Kidney (tissue), 14 donors: ENCODE measurements around the gene ADAMTS3. TPM values are rescaled to one million over a fixed set of nuclear protein-coding genes. Genes with fewer than 3 reads are reported as not detected.

Source experiments
- DNase-seq, 5 donors: peaks; one replicate each; pipeline ENCODE4 v3.0.0-alpha.2; 2013 to 2020
- FAIRE-seq: peaks from 2 replicates; lab custom pipeline; 2012; peaks lifted over from hg19 to GRCh38; lab: Jason Lieb, UNC
- H3K27ac ChIP-seq, 2 donors: one replicate each; pipeline ENCODE4 v1.7.0; 2013; ENCODE audit warnings: low read depth in 2 of 2, low read length in 2 of 2, inconsistent platforms in 1 of 2
- H3K27me3 ChIP-seq: one replicate; pipeline ENCODE4 v1.7.1; 2013; ENCODE audit warnings: low read length, inconsistent platforms; ENCODE audit not compliant: control insufficient read depth, insufficient read depth
- H3K36me3 ChIP-seq, 3 donors: one replicate each; pipeline versions ENCODE4 v1.7.0 to v1.7.1; 2013; ENCODE audit warnings: low read length in 3 of 3, control low read depth in 1 of 3, inconsistent platforms in 1 of 3; ENCODE audit not compliant: insufficient read depth in 3 of 3, control insufficient read depth in 2 of 3
- H3K4me1 ChIP-seq, 3 donors: one replicate each; pipeline versions ENCODE4 v1.7.0 to v1.7.1; 2013; ENCODE audit warnings: low read length in 3 of 3, inconsistent platforms in 1 of 3, low read depth in 1 of 3; ENCODE audit not compliant: control insufficient read depth in 2 of 3, insufficient read depth in 2 of 3
- H3K4me3 ChIP-seq, 3 donors: one replicate each; pipeline versions ENCODE4 v1.7.0 to v1.8.1; 2013; ENCODE audit warnings: low read length in 3 of 3, control low read depth in 1 of 3, inconsistent platforms in 1 of 3
- H3K9ac ChIP-seq, 3 donors: one replicate each; pipeline versions ENCODE4 v1.7.0 to v1.7.1; 2013; ENCODE audit warnings: low read length in 3 of 3, control low read depth in 1 of 3, inconsistent platforms in 1 of 3
- H3K9me3 ChIP-seq, 3 donors: one replicate each; pipeline versions ENCODE4 v1.7.0 to v1.7.1; 2013; ENCODE audit warnings: low read length in 3 of 3, control low read depth in 1 of 3, inconsistent platforms in 1 of 3; ENCODE audit not compliant: control insufficient read depth in 2 of 3, insufficient read depth in 1 of 3
- CTCF ChIP-seq: IDR thresholded peaks from 3 replicates; pipeline ENCODE4 v1.5.1; 2012; ENCODE audit warnings: mild to moderate bottlenecking, moderate library complexity, borderline replicate concordance; ENCODE audit not compliant: insufficient read depth; ENCODE audit errors: extremely low read depth
- intact Hi-C: fragments of 100-400 bp; cut with DNase I; formaldehyde crosslinking; loops from one replicate; pipeline ENCODE4 v1.11.1; 2022
- polyA plus RNA-seq: library from polyadenylated mRNA; stranded (reverse); fragments of 350-450 nt; fragmentation: Illumina TruSeq; extraction: RNeasy Lipid Tissue Mini Kit (QIAGEN cat#74804); gene quantifications from one replicate; pipeline ENCODE4 v1.2.3, GENCODE V29; 2014; ENCODE audit warnings: low read depth, low replicate concordance; ENCODE audit not compliant: insufficient read depth
- total RNA-seq: library from RNA; stranded (reverse); fragmentation: NEBNext Ultra II Directional; extraction: Animal tissue kit (Norgen Biotek cat#: 25700); gene quantifications from one replicate; pipeline ENCODE4 v1.2.1, GENCODE V29; 2021
- donor health status: control.
- donor health status: control.
- donor health status: control.
- donor health status: control.
- donor health status: control.
- donor health status: DM: yes; HTN: yes; CAD: no.
- donor health status: Normal renal cell carcinoma (clear cell type).

ADAMTS3 gene
- total and polyA plus RNA-seq, 2 donors from 2014 or later, result 0.56 to 4.2 TPM

GRCh38 chr4:72365981-72366380, 203.0 kb downstream of the ADAMTS3 start:
- no peak for TF ChIP-seq CTCF
- H3K27ac ChIP-seq, result no peak overlapping the region
- no peak for DNase-seq
- no peaks in the 10 kb centered on the region for H3K9me3 ChIP-seq
- no peaks in the 10 kb centered on the region for H3K36me3 ChIP-seq
- H3K4me3 ChIP-seq, result no peak overlapping the region
- no peak overlapping the region for H3K9ac ChIP-seq
- H3K4me1 ChIP-seq, result no peaks in the 10 kb centered on the region
- intact Hi-C loops, result no loop called here
- FAIRE-seq, result no peak
- H3K27me3 ChIP-seq, result no peaks in the 10 kb centered on the region

- intact Hi-C loops, result no loop called here
- H3K27me3 ChIP-seq, result no peaks in the 10 kb centered on the region
- H3K9ac ChIP-seq, result no peak overlapping the region
- FAIRE-seq (no peak), DNase-seq (no peak)
- TF ChIP-seq CTCF, result no peak
- H3K27ac ChIP-seq, result no peak overlapping the region
- H3K9me3 ChIP-seq, result no peaks in the 10 kb centered on the region
- H3K4me1 ChIP-seq, result no peaks in the 10 kb centered on the region
- no peak overlapping the region for H3K4me3 ChIP-seq
- H3K36me3 ChIP-seq, result no peaks in the 10 kb centered on the region
Measured at GRCh38 chr4:72365016-72365415, 204.0 kb downstream of the ADAMTS3 start.

GRCh38 chr4:72360075-72360474, 208.9 kb downstream of the ADAMTS3 start:
- intact Hi-C loops, result no loop called here
- no peak for DNase-seq
- no peaks in the 10 kb centered on the region for H3K36me3 ChIP-seq

More at GRCh38 chr4:72360075-72360474, 208.9 kb downstream of the ADAMTS3 start:
- Histone ChIP-seq H3K4me1 (no peaks in the 10 kb centered on the region), H3K9ac (no peak overlapping the region), H3K27me3 (no peaks in the 10 kb centered on the region), H3K4me3 (peak overlapping the region in 1 of 3 donors; percentile 19), H3K27ac (no peak overlapping the region), H3K9me3 (no peaks in the 10 kb centered on the region)
- FAIRE-seq, result no peak
- TF ChIP-seq CTCF, result no peak
